Measurements from ENCODE around the gene F7.
"Not testable (repeated sequence)": the region's sequence is repeated elsewhere in the genome, so short reads cannot be mapped to it uniquely, and the experiment has no call there.

F7 gene

GRCh38 chr13:113077953-113078901 lies 27.4 kb upstream of the F7 start:
- Histone ChIP-seq H3K27ac (ENCODE audit: low read depth, low read length) (no peak overlapping the region), H4K20me1 (ENCODE audit: low read depth, low read length) (no peaks in the 10 kb centered on the region), H3F3A (ENCODE audit: insufficient read depth) (no peaks in the 10 kb centered on the region), H3K79me2 (ENCODE audit: insufficient read depth, low read length) (no peaks in the 10 kb centered on the region), H3K4me2 (ENCODE audit: low read depth, low read length, poor library complexity, severe bottlenecking) (no peak overlapping the region), H3K9me3 (ENCODE audit: insufficient read depth, low read length) (no peaks in the 10 kb centered on the region), H2AFZ (ENCODE audit: low read depth, low read length, severe bottlenecking) (no peak overlapping the region), H3K36me3 (ENCODE audit: low read length) (no peaks in the 10 kb centered on the region), H3K27me3 (ENCODE audit: low read length) (no peaks in the 10 kb centered on the region), H3K4me3 (ENCODE audit: insufficient read depth, low read length, poor library complexity, severe bottlenecking) (no peak overlapping the region), H3K9me2 (replicated peaks; ENCODE audit: insufficient read depth, low read length) (no peaks in the 10 kb centered on the region), H3K9ac (ENCODE audit: low read length) (no peak overlapping the region)
- TF ChIP-seq EZH2phosphoT487 (conservative IDR thresholded peaks at IDR 0.05; ENCODE audit: low read length) (no peak), CTCF (IDR thresholded peaks at IDR 0.05; ENCODE audit: insufficient read depth, low read length, poor library complexity, severe bottlenecking) (no peak)

GRCh38 chr13:113078902-113079780 lies 26.4 kb upstream of the F7 start:
- Histone ChIP-seq H3K9me3 (ENCODE audit: insufficient read depth, low read length) (no peaks in the 10 kb centered on the region), H2AFZ (ENCODE audit: low read depth, low read length, severe bottlenecking) (no peak overlapping the region), H3K27ac (ENCODE audit: low read depth, low read length) (no peak overlapping the region), H3K9ac (ENCODE audit: low read length) (no peak overlapping the region), H3K36me3 (ENCODE audit: low read length) (no peaks in the 10 kb centered on the region), H3K4me2 (ENCODE audit: low read depth, low read length, poor library complexity, severe bottlenecking) (no peak overlapping the region), H3K9me2 (replicated peaks; ENCODE audit: insufficient read depth, low read length) (no peaks in the 10 kb centered on the region), H3K4me3 (ENCODE audit: insufficient read depth, low read length, poor library complexity, severe bottlenecking) (no peak overlapping the region), H3K27me3 (ENCODE audit: low read length) (no peaks in the 10 kb centered on the region), H4K20me1 (ENCODE audit: low read depth, low read length) (no peaks in the 10 kb centered on the region), H3F3A (ENCODE audit: insufficient read depth) (no peaks in the 10 kb centered on the region), H3K79me2 (ENCODE audit: insufficient read depth, low read length) (no peaks in the 10 kb centered on the region)
- no peak for TF ChIP-seq EZH2phosphoT487 (conservative IDR thresholded peaks at IDR 0.05; ENCODE audit: low read length)
- no peak for TF ChIP-seq CTCF (IDR thresholded peaks at IDR 0.05; ENCODE audit: insufficient read depth, low read length, poor library complexity, severe bottlenecking)

GRCh38 chr13:113079781-113080080 lies 25.9 kb upstream of the F7 start:
- not testable (repeated sequence) for H3K9me2 ChIP-seq (replicated peaks; ENCODE audit: insufficient read depth, low read length); H3K36me3 ChIP-seq (ENCODE audit: low read length); H4K20me1 ChIP-seq (ENCODE audit: low read depth, low read length); H3K27me3 ChIP-seq (ENCODE audit: low read length); H3K4me3 ChIP-seq (ENCODE audit: insufficient read depth, low read length, poor library complexity, severe bottlenecking); H2AFZ ChIP-seq (ENCODE audit: low read depth, low read length, severe bottlenecking); H3K4me2 ChIP-seq (ENCODE audit: low read depth, low read length, poor library complexity, severe bottlenecking); H3K27ac ChIP-seq (ENCODE audit: low read depth, low read length); H3F3A ChIP-seq (ENCODE audit: insufficient read depth); H3K79me2 ChIP-seq (ENCODE audit: insufficient read depth, low read length); H3K9me3 ChIP-seq (ENCODE audit: insufficient read depth, low read length); H3K9ac ChIP-seq (ENCODE audit: low read length)
